Ectodermal cell (in vitro differentiated cells): ENCODE data around the gene MRFAP1L1. TPM values are rescaled to one million over a fixed set of nuclear protein-coding genes. Genes with fewer than 3 reads are reported as not detected.
A peak's percentile ranks its signal among the peaks of the same experiment; 100 is the strongest.
"Not testable (repeated sequence)": the region's sequence is repeated elsewhere in the genome, so short reads cannot be mapped to it uniquely, and the experiment has no call there.

Source experiments
- H3K27ac ChIP-seq: 2 replicates; pipeline ENCODE4 v1.7.0; 2013; ENCODE audit warnings: mild to moderate bottlenecking, low read depth, low read length; ENCODE audit not compliant: insufficient read depth, poor library complexity, severe bottlenecking
- H3K27me3 ChIP-seq: 2 replicates; pipeline ENCODE4 v1.7.0; 2013; ENCODE audit warnings: mild to moderate bottlenecking, low read length; ENCODE audit not compliant: insufficient read depth, control insufficient read depth, poor library complexity, severe bottlenecking
- H3K36me3 ChIP-seq: one replicate; pipeline ENCODE4 v1.7.0; 2013; ENCODE audit warnings: low read length; ENCODE audit not compliant: control insufficient read depth, insufficient read depth
- H3K4me1 ChIP-seq: one replicate; pipeline ENCODE4 v1.7.0; 2013; ENCODE audit warnings: low read length; ENCODE audit not compliant: control insufficient read depth, insufficient read depth
- H3K4me3 ChIP-seq: 2 replicates; pipeline ENCODE4 v1.7.0; 2013; ENCODE audit warnings: low read depth, low read length, control low read depth; ENCODE audit not compliant: insufficient read depth
- H3K9me3 ChIP-seq: 2 replicates; pipeline ENCODE4 v1.7.0; 2013; ENCODE audit warnings: mild to moderate bottlenecking, low read length, moderate library complexity; ENCODE audit not compliant: control insufficient read depth
- WGBS, 2 experiments: methylation state at CpG; one replicate each; pipeline ENCODE4 v1.1.7; 2013; ENCODE audit warnings: missing lambda C conversion rate in 2 of 2; 5-methylcytosine and 5-hydroxymethylcytosine counted together
- polyA plus RNA-seq, 4 experiments: library from polyadenylated mRNA; stranded (reverse); fragments of 50-300 nt; gene quantifications; one replicate each; pipeline ENCODE4 v1.2.3, GENCODE V29; 2013

The MRFAP1L1 gene
- 90.7 TPM for polyA plus RNA-seq (2013, experiment 1 of 4)
- polyA plus RNA-seq (2013, experiment 2 of 4): 94.4 TPM
- 68.6 TPM for polyA plus RNA-seq (2013, experiment 3 of 4)
- polyA plus RNA-seq (2013, experiment 4 of 4): 78.3 TPM

DNA sequence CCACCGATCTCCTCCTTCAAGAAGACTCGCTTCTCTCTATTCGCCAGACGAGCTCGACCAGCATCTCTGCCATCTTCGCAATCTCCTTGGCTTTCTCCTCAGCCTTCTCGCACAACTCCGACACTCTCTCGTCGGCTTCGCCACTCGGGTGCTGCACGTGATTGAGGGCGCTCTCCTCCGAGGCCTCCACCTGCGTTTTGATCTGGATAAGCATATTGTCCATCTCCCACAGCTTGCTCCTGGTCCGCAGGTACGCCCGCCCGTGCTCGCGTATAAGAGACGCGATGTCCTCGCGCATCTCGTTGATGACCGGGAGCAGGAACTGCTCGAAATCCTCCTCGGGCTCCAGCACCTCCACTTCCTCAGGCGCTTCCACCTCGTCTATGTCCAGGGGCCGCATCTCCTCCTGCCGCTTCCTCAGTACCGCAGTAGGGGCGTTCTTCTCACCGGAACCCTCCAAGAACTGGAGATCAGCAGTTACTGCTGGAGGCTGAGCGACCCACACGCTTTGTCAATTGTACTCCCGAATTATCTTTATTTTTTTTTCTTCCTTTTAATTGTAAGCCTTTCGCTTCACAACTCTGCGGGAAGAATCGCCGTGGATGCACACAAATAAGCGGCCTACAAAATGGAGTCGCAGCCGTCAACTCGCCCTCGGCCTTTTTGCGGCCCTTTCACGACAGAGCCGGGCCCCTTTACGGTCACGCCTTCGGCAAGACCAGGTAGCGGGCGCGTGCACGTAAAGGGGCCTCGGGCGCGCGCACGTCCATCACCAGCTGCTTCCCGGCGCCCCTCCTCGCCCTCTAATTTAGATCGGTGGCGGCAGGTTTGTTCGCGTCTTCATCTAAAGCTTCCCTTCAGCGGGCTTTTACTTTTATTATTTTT is at the start of gene MRFAP1L1:
Gene MRFAP1L1 (minus strand): TSS at position 636 of the 885 bp plus-strand sequence. CDS start 236 bp downstream, at position 400.
- peak within 1 kb of the TSS; percentile 67 for H3K4me3 ChIP-seq
- 0% methylated on average over 71 to 72 of the region's 72 CpGs for WGBS, 2 experiments
- H3K27me3 ChIP-seq: peaks cover 37% of the 10 kb centered on the region
- no peaks in the 10 kb centered on the region for H3K9me3 ChIP-seq
- peaks cover 14% of the 10 kb centered on the region for H3K4me1 ChIP-seq
- H3K36me3 ChIP-seq: peaks cover 2% of the 10 kb centered on the region
- H3K27ac ChIP-seq: peak within 1 kb of the TSS; percentile 17

DNA sequence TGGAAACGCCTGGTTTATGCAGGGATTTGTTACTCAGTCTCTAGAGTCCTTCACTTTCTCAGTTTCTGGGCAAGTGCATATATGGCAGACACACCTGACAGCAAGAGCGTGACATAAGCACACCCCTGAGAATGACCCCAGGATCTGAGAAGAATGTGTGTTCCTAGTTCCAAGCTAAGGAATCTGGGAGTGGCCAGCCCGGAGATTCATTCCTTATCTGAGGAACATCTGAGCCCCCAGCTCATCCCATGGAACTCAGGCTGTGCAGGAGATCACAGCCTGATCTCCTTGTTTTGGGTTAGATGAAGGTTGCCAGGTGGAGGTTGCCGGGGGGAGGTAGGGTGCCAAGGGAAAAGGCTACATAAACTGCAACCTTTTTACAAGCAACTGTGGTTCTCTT is 49.1 kb upstream of the MRFAP1L1 start:
- Histone ChIP-seq H3K27ac (no peak overlapping the region), H3K9me3 (no peaks in the 10 kb centered on the region), H3K4me1 (peaks cover 5% of the 10 kb centered on the region)

GRCh38 chr4:6756345-6756744 is 46.7 kb upstream of the MRFAP1L1 start:
- H3K9me3 ChIP-seq, H3K4me1 ChIP-seq, H3K27me3 ChIP-seq, H3K4me3 ChIP-seq, H3K27ac ChIP-seq, H3K36me3 ChIP-seq: not testable (repeated sequence)
- 90 to 100% methylated on average over 1 of the region's 6 CpGs for WGBS, 2 experiments

More for the DNA sequence above, 49.1 kb upstream of the MRFAP1L1 start:
- WGBS, 2 experiments: 93 to 94% methylated on average over 4 of the region's 4 CpGs
- no peak overlapping the region for H3K4me3 ChIP-seq
- no peaks in the 10 kb centered on the region for H3K27me3 ChIP-seq
- no peaks in the 10 kb centered on the region for H3K36me3 ChIP-seq

DNA sequence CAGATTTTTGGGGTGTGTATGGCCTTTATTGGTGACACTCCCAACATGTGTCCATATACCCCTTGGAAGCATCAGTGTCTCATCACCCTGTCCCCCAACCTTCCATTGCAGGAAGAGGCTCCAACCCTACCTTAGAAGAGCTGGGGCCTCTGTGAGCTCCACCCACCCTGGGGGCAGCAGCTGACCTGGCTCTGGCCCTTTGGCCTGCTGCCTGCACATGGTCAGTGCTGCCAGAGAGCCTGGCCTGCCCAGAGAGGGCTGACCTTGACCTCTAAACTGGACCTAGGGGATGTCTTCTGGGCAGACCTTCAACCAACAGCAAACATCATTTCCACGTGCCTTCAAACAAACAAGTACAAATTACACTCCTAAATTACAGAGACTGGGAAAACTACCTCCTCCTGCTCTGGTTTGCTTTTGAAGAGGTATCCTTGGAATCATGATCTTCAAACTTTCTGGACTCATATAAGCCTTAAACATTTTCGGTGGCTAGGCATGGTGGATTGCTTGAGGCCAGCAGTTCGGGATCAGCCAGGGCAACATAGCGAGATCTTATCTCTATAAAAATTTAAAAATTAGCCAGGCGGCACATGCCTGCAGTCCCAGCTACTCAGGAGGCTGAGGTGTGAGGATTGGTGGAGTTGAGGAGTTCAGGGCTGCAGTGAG is 45.6 kb upstream of the MRFAP1L1 start:
- no peaks in the 10 kb centered on the region for H3K9me3 ChIP-seq
- H3K4me1 ChIP-seq: no peaks in the 10 kb centered on the region
- H3K27ac ChIP-seq: no peak overlapping the region
- 91 to 95% methylated on average over 5 of the region's 5 CpGs for WGBS, 2 experiments
- no peak overlapping the region for H3K4me3 ChIP-seq
- no peaks in the 10 kb centered on the region for H3K27me3 ChIP-seq
- no peaks in the 10 kb centered on the region for H3K36me3 ChIP-seq

DNA sequence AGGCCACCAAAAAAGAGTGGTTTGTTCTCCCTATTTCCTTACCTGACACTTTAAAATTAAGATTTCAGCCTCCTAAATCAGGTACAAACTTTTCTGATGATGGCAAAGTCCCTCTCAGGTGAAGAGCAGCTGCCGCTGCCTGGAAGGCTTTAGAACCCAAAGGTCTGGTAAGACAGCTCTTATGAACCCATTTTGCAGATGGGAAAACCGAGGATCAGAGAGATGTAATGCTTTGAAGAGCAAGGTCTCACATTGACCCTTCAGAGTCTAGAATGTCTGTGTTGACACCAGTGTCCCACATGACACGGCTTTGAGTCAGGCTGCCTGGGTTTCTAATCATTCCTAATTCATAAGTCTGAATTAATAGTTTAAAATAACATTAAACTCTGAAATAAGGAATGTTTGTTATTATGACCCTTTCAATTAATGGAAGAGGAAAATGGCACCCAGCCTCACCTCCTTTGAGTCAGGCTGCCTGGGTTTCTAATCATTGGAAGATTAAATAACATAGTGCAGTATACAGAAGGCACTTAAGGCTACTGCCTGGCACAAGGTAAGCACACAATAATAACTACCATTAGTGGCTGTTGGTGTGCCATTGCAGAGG is 44.9 kb upstream of the MRFAP1L1 start:
- WGBS, 2 experiments: 98 to 99% methylated on average over 3 of the region's 3 CpGs

DNA sequence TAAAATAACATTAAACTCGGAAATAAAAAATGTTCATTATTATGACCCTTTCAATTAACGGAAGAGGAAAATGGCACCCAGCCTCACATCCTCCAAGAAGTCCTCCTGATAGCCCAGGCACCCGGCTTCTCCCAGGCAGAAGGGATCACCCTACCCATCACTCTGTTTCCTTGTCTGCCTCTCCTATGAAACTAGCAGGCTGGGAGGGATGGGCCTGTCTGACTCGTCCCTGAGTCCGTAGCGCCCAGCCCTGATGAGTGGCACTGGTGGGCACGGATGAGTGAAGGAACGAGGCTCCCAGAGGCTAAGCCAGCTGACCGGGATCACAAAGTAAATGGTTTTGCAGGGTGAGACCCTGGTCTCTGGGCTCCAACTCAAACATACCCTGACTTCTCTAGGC is 44.2 kb upstream of the MRFAP1L1 start:
- no peak overlapping the region for H3K27ac ChIP-seq
- no peaks in the 10 kb centered on the region for H3K4me1 ChIP-seq
- H3K27me3 ChIP-seq: no peaks in the 10 kb centered on the region
- 83 to 86% methylated on average over 9 of the region's 9 CpGs for WGBS, 2 experiments
- H3K4me3 ChIP-seq: no peak overlapping the region
- H3K36me3 ChIP-seq: no peaks in the 10 kb centered on the region
- H3K9me3 ChIP-seq: no peaks in the 10 kb centered on the region

More for the DNA sequence above, 44.9 kb upstream of the MRFAP1L1 start:
- H3K9me3 ChIP-seq: no peaks in the 10 kb centered on the region
- no peaks in the 10 kb centered on the region for H3K36me3 ChIP-seq
- H3K4me3 ChIP-seq: no peak overlapping the region
- no peaks in the 10 kb centered on the region for H3K4me1 ChIP-seq
- no peaks in the 10 kb centered on the region for H3K27me3 ChIP-seq
- no peak overlapping the region for H3K27ac ChIP-seq

- Histone ChIP-seq H3K36me3 (no peaks in the 10 kb centered on the region), H3K9me3 (no peaks in the 10 kb centered on the region), H3K4me1 (no peaks in the 10 kb centered on the region), H3K27me3 (no peaks in the 10 kb centered on the region), H3K4me3 (no peak overlapping the region), H3K27ac (no peak overlapping the region)
- 54 to 61% methylated on average over 18 of the region's 18 CpGs for WGBS, 2 experiments
These were observed 43.5 kb upstream of the MRFAP1L1 start for GRCh38 chr4:6753103-6753560.

GRCh38 chr4:6752486-6752829 is 42.8 kb upstream of the MRFAP1L1 start:
- no peak overlapping the region for H3K4me3 ChIP-seq
- H3K9me3 ChIP-seq: no peaks in the 10 kb centered on the region
- H3K36me3 ChIP-seq: no peaks in the 10 kb centered on the region
- H3K27ac ChIP-seq: no peak overlapping the region
- no peaks in the 10 kb centered on the region for H3K27me3 ChIP-seq
- WGBS, 2 experiments: 97% methylated on average over 6 of the region's 6 CpGs
- H3K4me1 ChIP-seq: no peaks in the 10 kb centered on the region

GRCh38 chr4:6751611-6752485 is 42.2 kb upstream of the MRFAP1L1 start:
- H3K27ac ChIP-seq: no peak overlapping the region
- no peaks in the 10 kb centered on the region for H3K9me3 ChIP-seq
- no peaks in the 10 kb centered on the region for H3K36me3 ChIP-seq
- H3K27me3 ChIP-seq: no peaks in the 10 kb centered on the region
- 80% methylated on average over 18 of the region's 18 CpGs for WGBS, 2 experiments
- no peaks in the 10 kb centered on the region for H3K4me1 ChIP-seq
- no peak overlapping the region for H3K4me3 ChIP-seq
